HG03060 (cell line): ENCODE results near the gene BIRC6.
A peak's percentile ranks its signal among the peaks of the same experiment; 100 is the strongest.
"Not testable (repeated sequence)": the region's sequence is repeated elsewhere in the genome, so short reads cannot be mapped to it uniquely, and the experiment has no call there.

Source experiments
- ATAC-seq: cut with Tn5 transposase; IDR thresholded peaks from one replicate; pipeline ENCODE4 v1.9.1; 2021; ENCODE audit warnings: low read depth, moderate number of reproducible peaks; ENCODE audit not compliant: unreplicated experiment

Gene BIRC6

GRCh38 chr2:32356681-32357317, at the start of gene BIRC6:
BIRC6 (plus strand) TSS chr2:32357023; CDS start chr2:32357162, 139 bp downstream.
- peak; percentile 70 for ATAC-seq

- ATAC-seq, result no peak
Observed at GRCh38 chr2:32310577-32310976, 46.2 kb upstream of the BIRC6 start.

GRCh38 chr2:32314886-32315285, 41.9 kb upstream of the BIRC6 start:
- ATAC-seq, result no peak

- not testable (repeated sequence) for ATAC-seq
Observed at GRCh38 chr2:32328679-32329078, 28.1 kb upstream of the BIRC6 start.

GRCh38 chr2:32329180-32329980, 27.4 kb upstream of the BIRC6 start:
- ATAC-seq, result not testable (repeated sequence)

GRCh38 chr2:32330136-32330535, 26.7 kb upstream of the BIRC6 start:
- no peak for ATAC-seq

GRCh38 chr2:32342801-32343200, 14.0 kb upstream of the BIRC6 start:
- ATAC-seq, result no peak

- not testable (repeated sequence) for ATAC-seq
Observed at GRCh38 chr2:32350797-32351196, 6.0 kb upstream of the BIRC6 start.

GRCh38 chr2:32355976-32356680, 695 bp upstream of the BIRC6 start:
- ATAC-seq, result peak; percentile 1

- no peak for ATAC-seq
Observed at GRCh38 chr2:32357318-32358110, 691 bp downstream of the BIRC6 start.

GRCh38 chr2:32358111-32358482, 1.3 kb downstream of the BIRC6 start:
- ATAC-seq, result no peak

- no peak for ATAC-seq
Observed at GRCh38 chr2:32360416-32360815, 3.6 kb downstream of the BIRC6 start.

GRCh38 chr2:32362997-32363396, 6.2 kb downstream of the BIRC6 start:
- not testable (repeated sequence) for ATAC-seq

GRCh38 chr2:32363597-32363996, 6.8 kb downstream of the BIRC6 start:
- peak; percentile 40 for ATAC-seq

- not testable (repeated sequence) for ATAC-seq
Observed at GRCh38 chr2:32364290-32364689, 7.5 kb downstream of the BIRC6 start.

- ATAC-seq, result not testable (repeated sequence)
Observed at GRCh38 chr2:32365679-32366078, 8.9 kb downstream of the BIRC6 start.

- ATAC-seq, result no peak
Observed at GRCh38 chr2:32366595-32366994, 9.8 kb downstream of the BIRC6 start.

GRCh38 chr2:32369222-32369621, 12.4 kb downstream of the BIRC6 start:
- ATAC-seq, result no peak

- not testable (repeated sequence) for ATAC-seq
Observed at GRCh38 chr2:32370942-32371341, 14.1 kb downstream of the BIRC6 start.

- ATAC-seq, result no peak
Observed at GRCh38 chr2:32372519-32373182, 15.8 kb downstream of the BIRC6 start.
